GM23248 (cell line): ENCODE results near the gene SPZ1.

Experiments used
- EZH2 ChIP-seq: fragments of 200-600 bp; sonication (generic); IDR thresholded peaks from 2 replicates; pipeline ENCODE4 v1.6.1; 2018; ENCODE audit warnings: antibody characterized with exemption, mild to moderate bottlenecking; ENCODE audit not compliant: insufficient read depth, poor library complexity, severe bottlenecking
- EZH2phosphoT487 ChIP-seq: fragments of 200-600 bp; sonication (generic); IDR thresholded peaks from 2 replicates; pipeline ENCODE4 v1.6.1; 2018; ENCODE audit warnings: antibody characterized with exemption, moderate library complexity, mild to moderate bottlenecking, low read depth; ENCODE audit not compliant: insufficient read depth

DNA sequence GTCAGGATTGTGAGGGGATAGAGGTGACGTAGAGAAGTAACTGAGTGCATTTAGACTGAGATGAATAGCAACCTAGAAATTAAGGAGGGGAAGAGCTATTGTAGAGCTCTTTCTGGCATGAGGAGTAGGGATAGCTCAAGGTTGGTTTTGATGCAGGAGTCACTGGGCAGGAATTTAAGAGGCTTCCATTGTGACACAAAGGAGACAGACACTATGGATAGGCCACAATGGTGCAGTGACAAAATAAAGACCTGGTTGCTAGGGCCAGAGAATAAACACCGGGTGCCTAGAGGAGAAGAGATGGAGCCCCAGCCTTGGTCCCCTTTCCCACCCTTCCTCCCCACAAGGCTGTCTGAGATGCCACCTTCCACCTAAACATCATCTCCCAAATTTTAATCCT is at the start of gene SPZ1:
- TF ChIP-seq EZH2 (no peak), EZH2phosphoT487 (no peak)
